Tibial artery (tissue), 4 donors: ENCODE measurements around the gene DRICH1.

ENCODE experiments used
- DNase-seq, 2 donors: peaks; one replicate each; pipeline ENCODE4 v3.0.0-alpha.2; 2019
- H3K27ac ChIP-seq, 2 donors: fragments of 200-600 bp; sonication (generic) in 1 of 2; 1 replicate in 1 of 2; 2 replicates in 1 of 2; pipeline ENCODE4 v1.5.1; 2018 to 2019; ENCODE audit warnings: mild to moderate bottlenecking in 1 of 2
- H3K27me3 ChIP-seq, 2 donors: fragments of 200-600 bp; sonication (generic) in 1 of 2; one replicate each; pipeline versions ENCODE4 v1.5.1 to v1.6.0; 2016 to 2019
- H3K36me3 ChIP-seq, 3 donors: fragments of 200-600 bp; sonication (generic) in 2 of 3; one replicate each; pipeline ENCODE4 v1.5.1; 2016 to 2019; ENCODE audit warnings: mild to moderate bottlenecking in 2 of 3
- H3K4me1 ChIP-seq, 4 donors: fragments of 200-600 bp; sonication (generic) in 2 of 4; 1 replicate in 3 of 4; 2 replicates in 1 of 4; pipeline ENCODE4 v1.5.1; 2016 to 2019
- H3K4me3 ChIP-seq, 2 donors: fragments of 200-600 bp; sonication (generic) in 1 of 2; 1 replicate in 1 of 2; 2 replicates in 1 of 2; pipeline ENCODE4 v1.5.1; 2018 to 2019; ENCODE audit warnings: mild to moderate bottlenecking in 2 of 2
- H3K9me3 ChIP-seq, 3 donors: fragments of 200-600 bp; sonication (generic) in 1 of 3; one replicate each; pipeline ENCODE4 v1.5.1; 2016 to 2019
- intact Hi-C: fragments of 100-400 bp; cut with DNase I; formaldehyde crosslinking; loops from one replicate; pipeline ENCODE4 v1.15.0; 2023; ENCODE audit warnings: low total_unique reads
- TF ChIP-seq, protein P1 (sequence below), 2 experiments: fragments of 200-600 bp in 1 of 2; fragments of 450-650 bp in 1 of 2; IDR thresholded peaks; one replicate each; pipeline ENCODE4 v1.5.1; 2017 to 2019; ENCODE audit warnings: antibody characterized with exemption in 2 of 2, mild to moderate bottlenecking in 1 of 2, moderate library complexity in 1 of 2

DRICH1 gene

DNA sequence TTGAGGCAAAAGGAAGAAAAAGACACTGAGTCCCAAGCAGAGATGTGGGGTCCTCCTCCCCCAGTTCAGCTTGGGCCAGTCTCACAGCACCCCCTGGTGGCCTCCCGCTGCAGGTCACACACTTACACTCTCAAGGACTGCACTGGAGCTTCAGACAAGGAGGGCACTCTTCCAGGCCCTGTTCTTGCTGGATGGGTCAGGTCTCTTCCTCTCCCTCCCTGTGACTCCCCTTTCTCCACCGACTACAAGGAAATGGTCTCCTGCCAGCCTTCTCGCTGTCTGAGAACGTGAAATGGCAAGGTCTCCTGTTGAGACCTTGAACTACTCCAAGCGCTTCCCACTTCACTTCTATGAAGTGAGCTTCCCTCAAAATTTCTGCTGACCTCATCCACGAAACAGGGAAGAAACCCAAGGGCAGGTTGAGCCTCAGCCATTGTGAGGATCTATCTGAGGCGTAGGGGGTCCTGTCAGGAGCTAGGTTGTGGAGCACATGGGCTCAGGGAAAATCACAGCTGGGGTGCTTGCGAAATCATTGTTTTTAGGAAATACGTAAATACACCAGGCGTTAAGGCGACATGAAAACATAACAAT is 40.8 kb downstream of the DRICH1 start:
- no peaks in the 10 kb centered on the region for H3K27me3 ChIP-seq
- TF ChIP-seq, protein P1, sequence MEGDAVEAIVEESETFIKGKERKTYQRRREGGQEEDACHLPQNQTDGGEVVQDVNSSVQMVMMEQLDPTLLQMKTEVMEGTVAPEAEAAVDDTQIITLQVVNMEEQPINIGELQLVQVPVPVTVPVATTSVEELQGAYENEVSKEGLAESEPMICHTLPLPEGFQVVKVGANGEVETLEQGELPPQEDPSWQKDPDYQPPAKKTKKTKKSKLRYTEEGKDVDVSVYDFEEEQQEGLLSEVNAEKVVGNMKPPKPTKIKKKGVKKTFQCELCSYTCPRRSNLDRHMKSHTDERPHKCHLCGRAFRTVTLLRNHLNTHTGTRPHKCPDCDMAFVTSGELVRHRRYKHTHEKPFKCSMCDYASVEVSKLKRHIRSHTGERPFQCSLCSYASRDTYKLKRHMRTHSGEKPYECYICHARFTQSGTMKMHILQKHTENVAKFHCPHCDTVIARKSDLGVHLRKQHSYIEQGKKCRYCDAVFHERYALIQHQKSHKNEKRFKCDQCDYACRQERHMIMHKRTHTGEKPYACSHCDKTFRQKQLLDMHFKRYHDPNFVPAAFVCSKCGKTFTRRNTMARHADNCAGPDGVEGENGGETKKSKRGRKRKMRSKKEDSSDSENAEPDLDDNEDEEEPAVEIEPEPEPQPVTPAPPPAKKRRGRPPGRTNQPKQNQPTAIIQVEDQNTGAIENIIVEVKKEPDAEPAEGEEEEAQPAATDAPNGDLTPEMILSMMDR (IDR thresholded peaks at IDR 0.05) = peak; percentile 33 to 52
- no peak overlapping the region for H3K27ac ChIP-seq
- peak in 1 of 2 donors; percentile 40 for DNase-seq
- H3K36me3 ChIP-seq = no peaks in the 10 kb centered on the region
- intact Hi-C loops = no loop called here
- H3K4me3 ChIP-seq = no peak overlapping the region
- H3K4me1 ChIP-seq = no peaks in the 10 kb centered on the region
- H3K9me3 ChIP-seq = no peaks in the 10 kb centered on the region

GRCh38 chr22:23583836-23584235 is 48.3 kb downstream of the DRICH1 start:
- TF ChIP-seq, protein P1 (IDR thresholded peaks at IDR 0.05) = no peak
- intact Hi-C loops = no loop called here
- Histone ChIP-seq H3K36me3 (no peaks in the 10 kb centered on the region), H3K4me3 (no peak overlapping the region), H3K27ac (no peak overlapping the region), H3K9me3 (no peaks in the 10 kb centered on the region), H3K4me1 (no peaks in the 10 kb centered on the region), H3K27me3 (peaks cover 0 to 14% of the 10 kb centered on the region in 2 donors)
- no peak for DNase-seq

GRCh38 chr22:23583153-23583552 is 49.0 kb downstream of the DRICH1 start:
- H3K9me3 ChIP-seq = no peaks in the 10 kb centered on the region
- TF ChIP-seq, protein P1 (IDR thresholded peaks at IDR 0.05) = no peak
- no peak for DNase-seq
- H3K27me3 ChIP-seq = peaks cover 0 to 16% of the 10 kb centered on the region in 2 donors
- H3K36me3 ChIP-seq = no peaks in the 10 kb centered on the region
- H3K4me1 ChIP-seq = no peaks in the 10 kb centered on the region
- intact Hi-C loops = no loop called here
- no peak overlapping the region for H3K27ac ChIP-seq
- no peak overlapping the region for H3K4me3 ChIP-seq

- Histone ChIP-seq H3K36me3 (no peaks in the 10 kb centered on the region), H3K27ac (no peak overlapping the region), H3K4me3 (no peak overlapping the region), H3K27me3 (peaks cover 0 to 16% of the 10 kb centered on the region in 2 donors), H3K4me1 (no peaks in the 10 kb centered on the region), H3K9me3 (no peaks in the 10 kb centered on the region)
- intact Hi-C loops = no loop called here
- no peak for DNase-seq
- TF ChIP-seq, protein P1 (IDR thresholded peaks at IDR 0.05) = no peak
Observed at GRCh38 chr22:23581260-23581650, 50.9 kb downstream of the DRICH1 start.

- Histone ChIP-seq H3K27me3 (peaks cover 0 to 16% of the 10 kb centered on the region in 2 donors), H3K4me3 (no peak overlapping the region), H3K27ac (no peak overlapping the region), H3K4me1 (no peaks in the 10 kb centered on the region), H3K9me3 (no peaks in the 10 kb centered on the region), H3K36me3 (no peaks in the 10 kb centered on the region)
- TF ChIP-seq, protein P1 (IDR thresholded peaks at IDR 0.05) = no peak
- intact Hi-C loops = no loop called here
- DNase-seq = no peak
Observed at GRCh38 chr22:23580576-23581259, 51.4 kb downstream of the DRICH1 start.
